ENCODE data around the gene KIF5A.
"Not testable (repeated sequence)": the region's sequence is repeated elsewhere in the genome, so short reads cannot be mapped to it uniquely, and the experiment has no call there.

KIF5A gene

GRCh38 chr12:57553343-57554202 lies 3.7 kb downstream of the KIF5A start:
- H3K4me3 Mint-ChIP-seq, result no peak overlapping the region
- peaks cover 16% of the 10 kb centered on the region for H3K27me3 Mint-ChIP-seq
- H3K9me3 Mint-ChIP-seq, result no peaks in the 10 kb centered on the region
- H3K36me3 Mint-ChIP-seq, result no peaks in the 10 kb centered on the region
- peaks cover 21% of the 10 kb centered on the region for H3K4me1 Mint-ChIP-seq
- ATAC-seq, result no peak
- H3K27ac Mint-ChIP-seq, result no peak overlapping the region

GRCh38 chr12:57554453-57554852 lies 4.6 kb downstream of the KIF5A start:
- Mint-ChIP-seq H3K36me3 (no peaks in the 10 kb centered on the region), H3K4me3 (no peak overlapping the region), H3K9me3 (no peaks in the 10 kb centered on the region), H3K27ac (no peak overlapping the region), H3K4me1 (peaks cover 13% of the 10 kb centered on the region), H3K27me3 (peaks cover 16% of the 10 kb centered on the region)
- ATAC-seq, result no peak

- ATAC-seq, result no peak
- Mint-ChIP-seq H3K4me1 (peaks cover 9% of the 10 kb centered on the region), H3K36me3 (no peaks in the 10 kb centered on the region), H3K4me3 (no peak overlapping the region), H3K27ac (no peak overlapping the region), H3K9me3 (no peaks in the 10 kb centered on the region), H3K27me3 (peaks cover 16% of the 10 kb centered on the region)
Observed at GRCh38 chr12:57554897-57555296, 5.1 kb downstream of the KIF5A start.

GRCh38 chr12:57558864-57559263 lies 9.0 kb downstream of the KIF5A start:
- no peaks in the 10 kb centered on the region for H3K4me1 Mint-ChIP-seq
- H3K36me3 Mint-ChIP-seq, result no peaks in the 10 kb centered on the region
- peaks cover 18% of the 10 kb centered on the region for H3K27me3 Mint-ChIP-seq
- H3K4me3 Mint-ChIP-seq, result no peak overlapping the region
- H3K9me3 Mint-ChIP-seq, result no peaks in the 10 kb centered on the region
- no peak for ATAC-seq
- no peak overlapping the region for H3K27ac Mint-ChIP-seq

GRCh38 chr12:57560516-57560915 lies 10.7 kb downstream of the KIF5A start:
- Mint-ChIP-seq H3K9me3 (no peaks in the 10 kb centered on the region), H3K27ac (no peak overlapping the region), H3K4me1 (no peaks in the 10 kb centered on the region), H3K4me3 (no peak overlapping the region), H3K27me3 (peaks cover 31% of the 10 kb centered on the region), H3K36me3 (no peaks in the 10 kb centered on the region)
- no peak for ATAC-seq

- H3K4me1 Mint-ChIP-seq, H3K4me3 Mint-ChIP-seq, H3K27ac Mint-ChIP-seq, ATAC-seq, H3K9me3 Mint-ChIP-seq, H3K36me3 Mint-ChIP-seq: not testable (repeated sequence)
- H3K27me3 Mint-ChIP-seq, result peaks cover 31% of the 10 kb centered on the region
Observed at GRCh38 chr12:57561117-57561516, 11.3 kb downstream of the KIF5A start.

GRCh38 chr12:57563358-57563757 lies 13.5 kb downstream of the KIF5A start:
- Mint-ChIP-seq H3K27ac (no peak overlapping the region), H3K4me3 (no peak overlapping the region), H3K27me3 (peaks cover 33% of the 10 kb centered on the region), H3K9me3 (no peaks in the 10 kb centered on the region), H3K4me1 (no peaks in the 10 kb centered on the region), H3K36me3 (no peaks in the 10 kb centered on the region)
- no peak for ATAC-seq

GRCh38 chr12:57564178-57564740 lies 14.4 kb downstream of the KIF5A start:
- H3K4me3 Mint-ChIP-seq, result no peak overlapping the region
- no peaks in the 10 kb centered on the region for H3K9me3 Mint-ChIP-seq
- no peak for ATAC-seq
- H3K27me3 Mint-ChIP-seq, result peaks cover 42% of the 10 kb centered on the region
- H3K27ac Mint-ChIP-seq, result no peak overlapping the region
- no peaks in the 10 kb centered on the region for H3K4me1 Mint-ChIP-seq
- H3K36me3 Mint-ChIP-seq, result no peaks in the 10 kb centered on the region

- H3K27me3 Mint-ChIP-seq, result peaks cover 33% of the 10 kb centered on the region
- no peak overlapping the region for H3K4me3 Mint-ChIP-seq
- no peaks in the 10 kb centered on the region for H3K9me3 Mint-ChIP-seq
- H3K27ac Mint-ChIP-seq, result no peak overlapping the region
- H3K4me1 Mint-ChIP-seq, result no peaks in the 10 kb centered on the region
- no peak for ATAC-seq
- no peaks in the 10 kb centered on the region for H3K36me3 Mint-ChIP-seq
Observed at GRCh38 chr12:57568838-57569237, 19.0 kb downstream of the KIF5A start.

- Mint-ChIP-seq H3K4me1 (no peaks in the 10 kb centered on the region), H3K4me3 (no peak overlapping the region), H3K36me3 (no peaks in the 10 kb centered on the region), H3K9me3 (no peaks in the 10 kb centered on the region), H3K27ac (no peak overlapping the region), H3K27me3 (peaks cover 23% of the 10 kb centered on the region)
- no peak for ATAC-seq
Observed at GRCh38 chr12:57569858-57570257, 20.0 kb downstream of the KIF5A start.

- not testable (repeated sequence) for H3K4me3 Mint-ChIP-seq, H3K36me3 Mint-ChIP-seq, H3K27ac Mint-ChIP-seq, ATAC-seq, H3K4me1 Mint-ChIP-seq, H3K9me3 Mint-ChIP-seq
- H3K27me3 Mint-ChIP-seq, result peaks cover 18% of the 10 kb centered on the region
Observed at GRCh38 chr12:57570438-57570837, 20.6 kb downstream of the KIF5A start.

GRCh38 chr12:57571926-57572762 lies 22.3 kb downstream of the KIF5A start:
- Mint-ChIP-seq H3K36me3 (no peaks in the 10 kb centered on the region), H3K4me3 (no peak overlapping the region), H3K27ac (no peak overlapping the region), H3K4me1 (no peaks in the 10 kb centered on the region), H3K9me3 (no peaks in the 10 kb centered on the region), H3K27me3 (peaks cover 18% of the 10 kb centered on the region)
- ATAC-seq, result no peak

GRCh38 chr12:57574795-57575194 lies 25.0 kb downstream of the KIF5A start:
- Mint-ChIP-seq H3K9me3 (no peaks in the 10 kb centered on the region), H3K36me3 (no peaks in the 10 kb centered on the region), H3K4me3 (no peak overlapping the region), H3K27ac (no peak overlapping the region), H3K4me1 (no peaks in the 10 kb centered on the region), H3K27me3 (peaks cover 2% of the 10 kb centered on the region)
- ATAC-seq, result no peak

GRCh38 chr12:57575771-57576612 lies 26.1 kb downstream of the KIF5A start:
- H3K9me3 Mint-ChIP-seq, result no peaks in the 10 kb centered on the region
- H3K27me3 Mint-ChIP-seq, result peaks cover 8% of the 10 kb centered on the region
- no peaks in the 10 kb centered on the region for H3K36me3 Mint-ChIP-seq
- no peak overlapping the region for H3K27ac Mint-ChIP-seq
- ATAC-seq, result no peak
- H3K4me1 Mint-ChIP-seq, result no peaks in the 10 kb centered on the region
- no peak overlapping the region for H3K4me3 Mint-ChIP-seq

Data from stimulated activated memory B cell treated with anti-CD40 and anti-IgM and Interleukin-4, amounts not matched to agents 10 μg/mL and 1 μg/mL and 100 μg/mL, for 72 hours (primary cell).